Body of pancreas (tissue), 4 donors: ENCODE results near the gene SERPINA1.

Experiments used
- POLR2A ChIP-seq, 3 donors: fragments of 450-650 bp; IDR thresholded peaks; one replicate each; pipeline ENCODE4 v1.6.1; 2016; ENCODE audit warnings: antibody characterized with exemption in 3 of 3, mild to moderate bottlenecking in 2 of 3
- TF ChIP-seq, protein P1 (sequence below), 7 experiments: fragments of 450-650 bp in 4 of 7; fragments of 200-600 bp in 3 of 7; sonication (generic) in 3 of 7; IDR thresholded peaks; one replicate each; pipeline ENCODE4 v1.5.1; 2016 to 2019; ENCODE audit warnings: antibody characterized with exemption in 7 of 7

GRCh38 chr14:94421316-94421715, 32.9 kb upstream of the SERPINA1 start:
- TF ChIP-seq, protein P1, sequence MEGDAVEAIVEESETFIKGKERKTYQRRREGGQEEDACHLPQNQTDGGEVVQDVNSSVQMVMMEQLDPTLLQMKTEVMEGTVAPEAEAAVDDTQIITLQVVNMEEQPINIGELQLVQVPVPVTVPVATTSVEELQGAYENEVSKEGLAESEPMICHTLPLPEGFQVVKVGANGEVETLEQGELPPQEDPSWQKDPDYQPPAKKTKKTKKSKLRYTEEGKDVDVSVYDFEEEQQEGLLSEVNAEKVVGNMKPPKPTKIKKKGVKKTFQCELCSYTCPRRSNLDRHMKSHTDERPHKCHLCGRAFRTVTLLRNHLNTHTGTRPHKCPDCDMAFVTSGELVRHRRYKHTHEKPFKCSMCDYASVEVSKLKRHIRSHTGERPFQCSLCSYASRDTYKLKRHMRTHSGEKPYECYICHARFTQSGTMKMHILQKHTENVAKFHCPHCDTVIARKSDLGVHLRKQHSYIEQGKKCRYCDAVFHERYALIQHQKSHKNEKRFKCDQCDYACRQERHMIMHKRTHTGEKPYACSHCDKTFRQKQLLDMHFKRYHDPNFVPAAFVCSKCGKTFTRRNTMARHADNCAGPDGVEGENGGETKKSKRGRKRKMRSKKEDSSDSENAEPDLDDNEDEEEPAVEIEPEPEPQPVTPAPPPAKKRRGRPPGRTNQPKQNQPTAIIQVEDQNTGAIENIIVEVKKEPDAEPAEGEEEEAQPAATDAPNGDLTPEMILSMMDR (IDR thresholded peaks at IDR 0.05) = no peak
- no peak for TF ChIP-seq POLR2A (IDR thresholded peaks at IDR 0.05)
